K562 (cell line): ENCODE data around the gene TOMM6. TPM values are rescaled to one million over a fixed set of nuclear protein-coding genes. Genes with fewer than 3 reads are reported as not detected.

Source experiments
- ARNT ChIP-seq, 2 experiments: fragments of 450-650 bp; IDR thresholded peaks; 2 replicates each; pipeline ENCODE4 v1.6.1; 2016; ENCODE audit warnings: mild to moderate bottlenecking in 1 of 2
- ATF2 ChIP-seq: sonication (generic); formaldehyde crosslinking; IDR thresholded peaks from 2 replicates; pipeline ENCODE4 v1.8.1; 2022; ENCODE audit warnings: missing genetic modification reagents
- CHD1 ChIP-seq: fragments of 200-600 bp; sonication (generic); IDR thresholded peaks from one replicate; pipeline ENCODE4 v1.6.1; 2012; ENCODE audit warnings: mild to moderate bottlenecking, moderate library complexity, low read length, inconsistent platforms
- DLX4 ChIP-seq: fragments of 250-450 bp; sonication (Bioruptor Pico); IDR thresholded peaks from 2 replicates; pipeline ENCODE4 v1.6.1; 2021; ENCODE audit warnings: mild to moderate bottlenecking
- ETS1 ChIP-seq: conservative IDR thresholded peaks from 2 replicates; pipeline ENCODE4 v1.6.1; 2011; ENCODE audit warnings: low read depth, mild to moderate bottlenecking, low read length; ENCODE audit not compliant: control insufficient read depth
- FOXM1 ChIP-seq, 2 experiments: fragments of 450-650 bp in 1 of 2; sonication (generic) in 1 of 2; formaldehyde crosslinking in 1 of 2; IDR thresholded peaks; 2 replicates each; pipeline versions ENCODE4 v1.6.1 to v1.9.0; 2017 to 2022; ENCODE audit warnings: low read depth in 2 of 2, mild to moderate bottlenecking in 2 of 2, missing genetic modification reagents in 1 of 2, moderate library complexity in 1 of 2
- GTF2B ChIP-seq: IDR thresholded peaks from 2 replicates; pipeline ENCODE4 v1.6.1; 2011; ENCODE audit not compliant: insufficient read length; ENCODE audit errors: extremely low read depth
- MECOM ChIP-seq: fragments of 250-450 bp; sonication (Bioruptor Pico); IDR thresholded peaks from 2 replicates; pipeline ENCODE4 v1.8.0; 2022; ENCODE audit warnings: inconsistent platforms
- MYBL2 ChIP-seq, 2 experiments: fragments of 450-650 bp in 1 of 2; sonication (generic) in 1 of 2; formaldehyde crosslinking in 1 of 2; IDR thresholded peaks; 2 replicates each; pipeline versions ENCODE4 v1.6.1 to v1.8.1; 2017 to 2022; ENCODE audit warnings: borderline replicate concordance in 1 of 2, inconsistent platforms in 1 of 2, low read depth in 1 of 2, mild to moderate bottlenecking in 1 of 2, missing genetic modification reagents in 1 of 2, moderate library complexity in 1 of 2
- NELFE ChIP-seq: IDR thresholded peaks from 2 replicates; pipeline ENCODE4 v1.6.1; 2011; ENCODE audit warnings: mild to moderate bottlenecking; ENCODE audit not compliant: insufficient read depth, insufficient read length
- NONO ChIP-seq, 2 experiments: fragments of 200-400 bp in 1 of 2; fragments of 450-650 bp in 1 of 2; formaldehyde crosslinking in 1 of 2; IDR thresholded peaks; 2 replicates each; pipeline ENCODE4 v1.6.1; 2017; ENCODE audit warnings: low read depth in 2 of 2, mild to moderate bottlenecking in 2 of 2, moderate library complexity in 2 of 2, low read length in 1 of 2
- POLR2G ChIP-seq: fragments of 200-400 bp; formaldehyde crosslinking; IDR thresholded peaks from 2 replicates; pipeline ENCODE4 v1.6.1; 2017; ENCODE audit warnings: low read depth, mild to moderate bottlenecking, antibody characterized with exemption, low read length, moderate library complexity
- RBM34 ChIP-seq: fragments of 200-400 bp; formaldehyde crosslinking; IDR thresholded peaks from 2 replicates; pipeline ENCODE4 v1.6.1; 2018; ENCODE audit warnings: low read length, borderline replicate concordance; ENCODE audit not compliant: insufficient read depth
- RFX1 ChIP-seq: fragments of 450-650 bp; IDR thresholded peaks from 2 replicates; pipeline ENCODE4 v1.6.1; 2016; ENCODE audit warnings: mild to moderate bottlenecking, moderate library complexity
- SMAD4 ChIP-seq: fragments of 250-450 bp; sonication (Bioruptor Pico); conservative IDR thresholded peaks from 2 replicates; pipeline ENCODE4 v1.8.0; 2021; ENCODE audit warnings: inconsistent platforms, mild to moderate bottlenecking, moderate library complexity
- THAP7 ChIP-seq: fragments of 250-450 bp; sonication (Bioruptor Pico); IDR thresholded peaks from 2 replicates; pipeline ENCODE4 v1.5.0; 2021
- ZBTB26 ChIP-seq: fragments of 450-650 bp; formaldehyde crosslinking; IDR thresholded peaks from 2 replicates; pipeline ENCODE4 v1.4.0; 2022; ENCODE audit warnings: missing genetic modification characterization
- ZC3H4 ChIP-seq: sonication (generic); formaldehyde crosslinking; IDR thresholded peaks from 2 replicates; pipeline ENCODE4 v1.9.0; 2021; ENCODE audit warnings: missing genetic modification reagents, borderline replicate concordance
- ZNF23 ChIP-seq: fragments of 250-450 bp; sonication (Bioruptor Pico); IDR thresholded peaks from 2 replicates; pipeline ENCODE4 v1.4.0; 2020; ENCODE audit warnings: mild to moderate bottlenecking
- ZNF79 ChIP-seq: fragments of 250-450 bp; sonication (Bioruptor Pico); IDR thresholded peaks from 2 replicates; pipeline ENCODE4 v1.4.0; 2020; ENCODE audit warnings: low read depth, mild to moderate bottlenecking, moderate library complexity
- polyA plus RNA-seq, 8 experiments: library from polyadenylated mRNA; depleted of rRNA in 4 of 8; stranded (reverse) in 5 of 8; unstranded in 3 of 8; fragments of >200 nt; fragmentation: Nextera tagmentation in 2 of 8; fragmentation: Illumina TruSeq in 1 of 8; extraction: Ambion mirVana in 2 of 8; extraction: Trizol in 1 of 8; gene quantifications; 2 replicates each; pipeline versions ENCODE4 v1.2.1 to v1.2.3, GENCODE V29; 2011 to 2014; ENCODE audit warnings: inconsistent platforms in 1 of 8, missing spikeins in 1 of 8
- total RNA-seq, 7 experiments: library from RNA; depleted of rRNA in 6 of 7; stranded (reverse); fragments of >200 nt in 6 of 7; fragmentation: Illumina TruSeq in 2 of 7; extraction: Trizol in 2 of 7; gene quantifications; 2 replicates each; pipeline versions ENCODE4 v1.2.1 to v1.2.3, GENCODE V29; 2011 to 2021; ENCODE audit warnings: low replicate concordance in 1 of 7

The TOMM6 gene
- total and polyA plus RNA-seq, 9 of the 15 experiments (the other 6 are each of a cell fraction or from before 2014, with no cell fraction given), result 380 to 2,097 (median 1,065) TPM

- TF ChIP-seq ZNF79 (CRISPR knock-in tag) (0 out of 2 replicates have a peak, but pooled peaks have one; percentile 36), ZNF23 (CRISPR knock-in tag) (no peak), ZBTB26 (CRISPR knock-in tag) (peak; percentile 11; the same call in 1 of the 2 replicates), ARNT (IDR thresholded peaks at IDR 0.05) (no peak), RBM34 (0 out of 2 replicates have a peak, but pooled peaks have one; percentile 50), NONO (IDR thresholded peaks at IDR 0.05; ENCODE audit: low read depth in 2 of 2, low read length in 1 of 2) (peak in 1 of 2 experiments; percentile 92; a peak in 2 of 4 replicates), CHD1 (peak; percentile 89), GTF2B (no peak), ETS1 (peak; percentile 32; the same call in 1 of the 2 replicates), ATF2 (CRISPR knock-in tag) (0 out of 2 replicates have a peak, but pooled peaks have one; percentile 76), DLX4 (no peak), MYBL2 (IDR thresholded peaks at IDR 0.05; ENCODE audit: low read depth) (no peak), MYBL2 (CRISPR knock-in tag; IDR thresholded peaks at IDR 0.05; ENCODE audit: borderline replicate concordance) (no peak), MECOM (CRISPR knock-in tag) (no peak), POLR2G (peak; percentile 70), FOXM1 (IDR thresholded peaks at IDR 0.05; ENCODE audit: low read depth) (no peak), FOXM1 (CRISPR knock-in tag; IDR thresholded peaks at IDR 0.05; ENCODE audit: low read depth) (peak; percentile 58; the same call in 1 of the 2 replicates), SMAD4 (CRISPR knock-in tag) (peak; percentile 90), THAP7 (CRISPR knock-in tag) (no peak), ZC3H4 (CRISPR knock-in tag) (peak; percentile 42; the same call in 1 of the 2 replicates), RFX1 (no peak), NELFE (no peak)
Observed at GRCh38 chr6:41786451-41787218, 859 bp upstream of the TOMM6 start (continued).
